Limb (tissue), 2 donors: ENCODE data around the gene NCF1.
"Not testable (repeated sequence)": the region's sequence is repeated elsewhere in the genome, so short reads cannot be mapped to it uniquely, and the experiment has no call there.

Experiments used
- DNase-seq, 2 donors: peaks; one replicate each; pipeline ENCODE4 v3.0.0-alpha.2; 2016; ENCODE audit errors: extremely low spot score in 2 of 2

NCF1 gene

DNA sequence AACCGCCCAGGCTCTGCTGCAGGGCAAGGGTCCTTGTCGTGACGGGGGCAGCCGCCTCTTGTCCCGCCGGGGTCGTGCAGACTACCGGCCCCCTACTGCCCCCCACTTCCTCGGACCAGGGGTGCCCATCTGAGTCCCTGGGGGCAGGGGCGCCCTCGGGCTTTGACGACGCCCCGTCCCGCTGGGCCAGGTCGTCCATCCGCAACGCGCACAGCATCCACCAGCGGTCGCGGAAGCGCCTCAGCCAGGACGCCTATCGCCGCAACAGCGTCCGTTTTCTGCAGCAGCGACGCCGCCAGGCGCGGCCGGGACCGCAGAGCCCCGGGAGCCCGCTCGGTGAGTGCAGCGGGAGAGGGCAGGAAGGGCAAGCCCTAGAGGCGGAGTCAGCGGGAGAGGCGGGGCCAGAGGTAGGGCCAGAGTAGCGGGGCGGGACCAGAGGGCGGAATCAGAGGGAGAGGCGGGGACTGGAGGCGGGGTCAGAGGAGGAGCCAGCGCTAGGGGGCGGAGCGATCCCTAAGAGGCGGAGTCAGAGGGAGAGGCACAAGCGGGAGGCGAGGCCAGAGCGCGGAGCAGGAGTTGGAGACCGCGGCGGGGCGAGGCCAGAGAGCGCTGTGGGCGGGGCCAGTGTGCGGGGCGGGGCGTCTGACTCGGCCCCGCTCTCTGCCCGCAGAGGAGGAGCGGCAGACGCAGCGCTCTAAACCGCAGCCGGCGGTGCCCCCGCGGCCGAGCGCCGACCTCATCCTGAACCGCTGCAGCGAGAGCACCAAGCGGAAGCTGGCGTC, 14.7 kb downstream of the NCF1 start:
- DNase-seq: peak; percentile 73 to 96

GRCh38 chr7:74789200-74789736, 15.5 kb downstream of the NCF1 start:
- not testable (repeated sequence) for DNase-seq

GRCh38 chr7:74797848-74798622, 24.2 kb downstream of the NCF1 start:
- DNase-seq: not testable (repeated sequence)

GRCh38 chr7:74798644-74799043, 24.8 kb downstream of the NCF1 start:
- not testable (repeated sequence) for DNase-seq

GRCh38 chr7:74815882-74816281, 42.1 kb downstream of the NCF1 start:
- not testable (repeated sequence) for DNase-seq

- DNase-seq: not testable (repeated sequence)
Observed at GRCh38 chr7:74820146-74820805, 46.5 kb downstream of the NCF1 start.

GRCh38 chr7:74821259-74821658, 47.4 kb downstream of the NCF1 start:
- not testable (repeated sequence) for DNase-seq

DNA sequence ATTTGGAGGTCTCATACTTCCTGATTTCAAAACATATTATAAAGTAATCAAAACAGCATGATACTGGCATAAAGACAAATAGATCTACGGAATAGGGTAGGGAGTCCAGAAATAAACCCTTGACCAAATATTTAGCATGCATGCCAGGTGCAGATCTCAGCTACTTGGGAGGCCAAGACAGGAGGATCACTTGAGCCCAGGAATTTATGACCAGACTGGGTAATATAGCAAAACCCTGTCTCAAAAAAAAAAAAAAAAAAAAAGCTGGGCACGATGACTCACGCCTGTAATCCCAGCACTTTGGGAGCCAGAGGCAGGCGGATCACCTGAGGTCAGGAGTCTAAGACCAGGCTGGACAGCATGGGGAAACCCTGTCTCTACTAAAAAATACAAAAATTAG, 56.1 kb downstream of the NCF1 start:
- DNase-seq: not testable (repeated sequence)

DNA sequence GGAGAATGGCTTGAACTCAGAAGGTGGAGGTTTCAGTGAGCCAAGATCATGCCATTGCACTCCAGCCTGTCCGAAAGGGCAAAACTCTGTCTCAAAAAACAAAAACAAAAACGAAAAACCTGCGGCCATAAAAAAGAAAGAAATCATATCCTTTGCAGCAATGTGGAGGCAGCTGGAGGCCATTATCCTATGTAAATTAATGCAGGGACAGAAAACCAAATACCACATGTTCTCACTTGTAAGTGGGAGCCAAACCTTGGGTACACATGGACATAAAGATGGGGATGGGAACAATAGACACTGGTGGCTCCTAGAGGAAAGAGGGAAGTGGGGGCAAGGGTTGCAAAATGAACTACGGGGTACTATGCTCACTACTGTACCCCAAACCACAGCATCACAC, 56.6 kb downstream of the NCF1 start:
- not testable (repeated sequence) for DNase-seq
